Measurements from ENCODE around the gene BOD1L1. TPM values are rescaled to one million over a fixed set of nuclear protein-coding genes. Genes with fewer than 3 reads are reported as not detected.
"Not testable (repeated sequence)": the region's sequence is repeated elsewhere in the genome, so short reads cannot be mapped to it uniquely, and the experiment has no call there.

Gene BOD1L1
- polyA plus RNA-seq, 1 donor: 32.7 TPM

DNA sequence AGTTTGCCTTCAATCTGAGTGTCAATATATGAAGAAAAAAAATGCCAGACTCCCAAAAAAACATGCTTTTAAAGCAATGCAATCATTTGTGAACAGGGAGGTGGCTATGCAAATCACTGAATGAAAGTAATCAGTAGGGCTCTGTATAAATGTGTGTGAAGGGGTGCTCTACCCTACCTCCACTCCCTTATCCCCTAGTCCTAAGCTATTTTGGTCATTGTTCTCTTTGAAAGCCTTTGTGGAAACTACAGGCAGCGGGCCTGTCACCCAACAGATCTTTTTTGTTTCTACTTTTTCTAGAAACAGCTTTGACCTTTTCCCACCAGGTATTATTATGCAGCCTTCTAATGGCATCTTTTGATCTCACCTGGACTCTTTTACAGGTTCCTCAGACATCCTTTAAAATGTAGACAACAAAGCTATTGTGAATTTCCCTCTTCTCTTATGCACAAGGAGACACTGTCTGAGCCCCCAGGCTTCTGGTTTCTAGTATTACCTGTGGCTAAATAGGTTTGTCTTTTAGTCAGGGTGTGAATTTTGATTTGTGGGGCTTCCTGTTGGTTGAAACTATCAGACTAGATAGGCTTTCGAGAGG lies 9.2 kb downstream of the BOD1L1 start:
- no peak for DNase-seq (ENCODE audit: low read depth)

- DNase-seq (ENCODE audit: low read depth): no peak
Observed at GRCh38 chr4:13617801-13618200, 9.7 kb downstream of the BOD1L1 start.

GRCh38 chr4:13616597-13616996 lies 10.9 kb downstream of the BOD1L1 start:
- no peak for DNase-seq (ENCODE audit: low read depth)

DNA sequence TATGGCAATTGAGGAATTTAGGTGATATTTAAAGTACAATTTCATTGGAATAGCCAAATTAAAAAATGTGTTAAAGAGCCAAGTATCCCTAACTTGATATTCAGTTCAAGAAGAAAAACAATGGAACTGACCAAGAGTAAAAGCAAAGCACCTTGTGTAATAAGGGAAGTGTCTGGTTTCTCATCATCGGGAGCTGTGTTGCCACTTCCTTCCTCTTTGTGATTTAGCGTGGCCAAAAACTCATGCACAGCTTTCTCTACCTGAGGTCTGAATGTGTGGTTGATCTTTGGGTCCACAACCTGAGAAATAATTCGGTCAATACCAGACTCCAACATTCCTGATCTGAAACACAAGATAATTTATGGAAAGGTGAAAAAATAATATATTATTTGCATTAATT lies 12.4 kb downstream of the BOD1L1 start:
- no peak for DNase-seq (ENCODE audit: low read depth)

DNA sequence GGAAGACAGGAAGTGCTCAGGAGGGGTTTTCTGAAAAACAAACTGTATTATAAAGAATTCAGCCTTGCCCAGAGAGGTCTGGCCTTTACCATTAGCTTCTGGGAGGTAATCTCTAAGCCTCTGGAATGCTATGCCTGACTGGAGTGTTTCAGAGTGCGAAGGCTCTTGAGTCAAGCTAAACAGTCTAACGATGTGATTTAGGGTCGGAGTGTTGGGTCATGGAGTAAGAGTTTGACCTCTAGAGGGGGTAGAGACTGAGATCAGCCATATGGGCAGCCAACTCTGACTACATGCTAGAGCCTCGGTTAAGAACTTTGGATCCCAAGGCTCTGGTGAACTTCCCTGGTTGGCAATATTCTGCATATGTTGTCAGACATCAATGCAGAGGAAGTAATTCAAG lies 15.0 kb downstream of the BOD1L1 start:
- no peak for DNase-seq (ENCODE audit: low read depth)

DNA sequence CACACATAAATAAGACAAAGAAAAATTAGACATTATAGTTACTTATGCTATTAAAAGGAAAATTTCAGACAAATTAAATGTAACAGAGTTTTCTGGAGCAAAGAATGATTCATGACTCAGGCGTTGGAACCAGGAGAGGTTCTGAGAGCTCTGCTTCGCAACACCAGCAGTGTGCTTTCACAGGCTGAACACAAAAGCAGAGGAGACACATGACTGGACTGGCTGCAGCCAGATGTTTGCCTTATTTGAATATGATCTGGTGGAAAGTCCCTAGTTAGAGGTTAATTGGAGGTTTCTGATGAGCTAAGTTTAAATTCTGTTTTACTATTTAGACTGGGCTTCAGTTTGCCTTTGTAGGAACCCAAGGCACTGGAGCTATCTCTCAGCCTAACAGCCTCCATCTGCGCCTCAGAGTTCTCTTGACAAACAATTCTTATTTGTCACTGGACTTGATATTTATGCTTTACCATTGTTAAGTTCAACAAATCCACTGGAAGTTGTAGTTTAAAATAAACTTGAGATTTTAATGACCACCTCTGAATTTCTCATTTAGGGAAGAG lies 16.2 kb downstream of the BOD1L1 start:
- no peak for DNase-seq (ENCODE audit: low read depth)

DNA sequence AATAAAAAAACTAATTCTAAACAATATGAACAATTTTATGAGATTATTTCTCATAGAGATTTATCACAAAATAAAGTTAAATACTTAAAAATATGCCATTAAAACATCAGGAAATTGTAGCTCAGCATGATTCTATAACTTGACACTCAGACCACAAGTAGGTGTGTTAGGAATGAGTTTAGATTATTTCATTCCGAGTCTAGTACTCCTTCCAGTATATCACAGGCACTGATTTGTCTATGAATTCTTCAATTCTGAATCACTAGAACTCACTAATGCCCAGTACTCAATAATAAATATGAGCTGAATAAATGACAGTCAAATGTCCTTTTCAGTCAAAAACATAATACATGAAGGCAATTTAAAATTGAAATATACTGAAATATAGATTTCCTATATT lies 22.2 kb downstream of the BOD1L1 start:
- no peak for DNase-seq (ENCODE audit: low read depth)

DNA sequence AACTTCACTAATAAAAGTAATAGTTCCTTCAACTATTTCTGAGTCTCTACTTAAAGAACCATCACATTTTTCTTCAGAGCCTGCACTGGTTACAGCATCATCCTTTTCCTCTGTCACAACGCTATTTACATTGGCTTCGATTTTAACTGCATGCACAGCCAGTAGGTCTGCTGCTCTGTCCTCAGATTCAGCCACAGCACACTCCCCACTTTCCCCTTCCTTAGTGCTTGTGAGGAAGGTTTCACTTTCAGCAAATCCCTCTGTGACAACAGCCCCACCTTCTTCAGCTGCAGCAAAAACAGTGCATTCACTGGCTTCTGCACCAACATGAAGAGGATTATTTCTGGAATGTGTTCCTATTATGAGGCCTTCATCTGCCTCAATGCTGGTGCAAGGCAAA lies 25.7 kb downstream of the BOD1L1 start:
- no peak for DNase-seq (ENCODE audit: low read depth)

GRCh38 chr4:13601048-13601447 lies 26.5 kb downstream of the BOD1L1 start:
- DNase-seq (ENCODE audit: low read depth): no peak

- no peak for DNase-seq (ENCODE audit: low read depth)
Observed at GRCh38 chr4:13599159-13599558, 28.4 kb downstream of the BOD1L1 start.

DNA sequence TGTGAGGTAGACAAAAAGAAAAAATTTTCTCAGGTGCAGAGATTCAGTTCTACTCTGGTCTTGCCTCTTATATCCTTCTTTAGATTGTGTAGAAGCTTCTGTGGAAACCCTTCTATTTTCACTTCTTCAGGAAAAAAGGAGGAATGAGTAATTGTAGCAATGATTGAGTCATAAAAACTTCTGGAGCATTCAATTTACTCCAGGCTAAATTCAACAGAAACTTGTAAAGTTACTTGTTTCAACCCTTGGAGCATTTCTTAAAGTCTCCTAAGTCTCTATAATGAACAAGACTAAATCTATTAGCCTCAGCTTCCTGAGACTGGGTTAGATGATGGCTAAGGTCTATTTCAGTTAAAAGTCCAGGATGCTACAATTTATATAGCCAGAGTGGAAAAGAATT lies 29.9 kb downstream of the BOD1L1 start:
- no peak for DNase-seq (ENCODE audit: low read depth)

DNA sequence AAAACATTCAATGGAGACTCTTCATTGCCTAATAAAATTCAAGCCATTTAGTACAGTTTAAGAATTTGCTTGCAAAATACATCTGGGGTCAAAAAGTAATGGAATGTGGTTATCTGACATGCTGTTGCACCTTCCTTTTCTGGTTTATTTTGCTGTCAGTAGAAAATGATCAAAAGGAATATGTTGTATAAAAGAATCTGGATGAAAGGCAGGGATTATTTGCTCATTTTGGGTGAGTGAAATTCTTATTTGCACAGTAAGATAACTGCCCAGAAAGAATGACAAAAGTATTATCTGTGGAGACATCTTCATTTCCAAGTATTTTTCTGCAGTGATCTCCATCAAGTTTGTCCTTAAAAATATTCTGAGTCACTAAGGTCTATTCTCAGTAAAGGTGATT lies 30.4 kb downstream of the BOD1L1 start:
- no peak for DNase-seq (ENCODE audit: low read depth)

- DNase-seq (ENCODE audit: low read depth): no peak
Observed at GRCh38 chr4:13592220-13592619, 35.3 kb downstream of the BOD1L1 start.

GRCh38 chr4:13590766-13591165 lies 36.8 kb downstream of the BOD1L1 start:
- no peak for DNase-seq (ENCODE audit: low read depth)

DNA sequence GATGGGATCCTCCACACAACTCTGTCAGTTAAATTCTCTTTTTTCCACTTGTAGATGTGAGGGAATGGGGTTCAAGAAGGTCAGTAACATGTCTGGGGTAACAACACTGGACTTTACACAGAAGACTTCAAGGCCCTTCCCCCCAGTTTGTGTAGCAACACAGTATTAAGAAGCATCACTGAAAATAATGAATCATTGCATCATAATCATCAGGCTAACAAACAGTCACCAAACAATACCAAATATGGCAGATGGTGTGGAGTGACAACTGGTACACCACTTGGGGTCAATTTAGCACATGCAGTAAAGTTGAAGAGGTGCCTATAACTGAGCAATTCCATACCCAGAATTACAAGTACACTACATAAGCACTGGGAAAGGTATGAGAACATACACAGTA lies 38.6 kb downstream of the BOD1L1 start:
- DNase-seq (ENCODE audit: low read depth): no peak

DNA sequence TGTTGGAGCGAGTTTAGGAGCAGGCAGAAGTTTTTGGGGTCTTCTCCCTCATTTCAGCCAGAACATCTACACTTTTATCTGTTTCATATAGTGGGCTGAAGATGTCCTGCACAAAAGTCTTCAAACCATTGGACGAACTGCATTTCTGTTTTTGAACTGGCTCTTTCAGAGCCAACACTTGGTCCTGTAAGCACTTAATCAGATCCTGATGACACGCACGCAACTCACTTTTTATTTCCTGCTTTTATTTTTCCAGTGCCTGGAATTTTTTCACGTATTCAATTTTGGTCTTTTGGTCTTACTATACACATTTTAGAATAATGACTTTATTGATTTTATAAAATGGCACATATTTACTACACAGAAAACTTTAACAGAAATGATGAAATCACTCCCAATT lies 43.0 kb downstream of the BOD1L1 start:
- no peak for DNase-seq (ENCODE audit: low read depth)

GRCh38 chr4:13580036-13580435 lies 47.5 kb downstream of the BOD1L1 start:
- DNase-seq (ENCODE audit: low read depth): no peak

DNA sequence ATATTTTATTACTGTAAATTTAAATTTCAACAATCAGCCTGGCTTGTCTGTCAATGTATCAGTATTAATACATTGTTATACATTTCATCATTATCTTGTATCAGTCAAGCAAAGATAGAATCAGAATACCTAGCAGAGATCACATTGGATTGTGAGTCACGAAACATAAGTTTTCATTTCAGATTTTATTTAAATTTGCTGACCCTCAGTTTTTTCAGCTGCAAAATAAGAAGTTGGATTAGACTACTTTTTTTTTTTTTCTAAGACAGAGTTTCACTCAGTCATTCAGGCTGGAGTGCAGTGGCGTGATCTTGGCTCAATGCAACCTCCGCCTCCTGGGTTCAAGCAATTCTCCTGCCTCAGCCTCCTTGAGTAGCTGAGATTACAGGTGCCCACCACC lies 49.9 kb downstream of the BOD1L1 start:
- no peak for DNase-seq (ENCODE audit: low read depth)

DNA sequence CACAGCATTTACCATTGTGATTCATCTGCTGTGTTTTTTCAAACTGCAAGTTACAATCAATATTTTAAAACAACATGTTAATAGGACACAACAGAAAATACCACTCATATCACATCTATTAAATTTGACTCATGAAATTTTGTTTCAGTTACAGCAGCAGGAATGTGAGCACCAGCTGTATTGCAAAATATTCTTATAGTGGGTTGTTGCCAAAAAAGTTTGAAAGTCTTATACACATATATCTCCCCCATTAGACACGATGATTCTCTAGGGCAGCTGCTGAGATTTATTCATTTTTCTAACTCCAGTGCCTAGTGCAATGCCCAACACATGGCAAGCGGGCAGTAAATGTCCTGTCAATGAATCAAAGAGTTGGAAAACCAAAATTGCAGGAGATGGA lies 56.6 kb downstream of the BOD1L1 start:
- DNase-seq (ENCODE audit: low read depth): no peak

DNA sequence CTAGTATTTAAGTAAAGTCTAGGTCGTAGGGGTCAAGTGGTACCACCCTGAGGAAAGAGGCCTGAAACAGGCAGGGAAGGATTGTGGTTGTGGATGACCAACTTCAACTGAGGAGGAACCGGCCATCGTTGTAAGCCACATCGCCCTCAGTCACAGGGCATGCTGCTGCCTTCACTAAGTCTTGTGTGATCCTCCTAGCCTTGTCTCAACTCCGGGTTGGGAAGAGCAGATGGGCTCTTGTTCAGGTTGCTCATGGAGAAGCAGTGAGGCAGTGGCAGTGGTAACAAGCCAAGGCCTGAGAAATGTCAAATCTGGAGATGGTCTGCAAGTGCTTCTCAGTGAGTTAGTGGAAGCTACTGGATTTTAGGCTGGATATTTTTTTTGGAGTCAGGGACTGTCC lies 60.4 kb downstream of the BOD1L1 start:
- DNase-seq (ENCODE audit: low read depth): no peak

GRCh38 chr4:13562876-13563275 lies 64.6 kb downstream of the BOD1L1 start:
- no peak for DNase-seq (ENCODE audit: low read depth)

- DNase-seq (ENCODE audit: low read depth): no peak
Observed at GRCh38 chr4:13561673-13562072, 65.9 kb downstream of the BOD1L1 start.

DNA sequence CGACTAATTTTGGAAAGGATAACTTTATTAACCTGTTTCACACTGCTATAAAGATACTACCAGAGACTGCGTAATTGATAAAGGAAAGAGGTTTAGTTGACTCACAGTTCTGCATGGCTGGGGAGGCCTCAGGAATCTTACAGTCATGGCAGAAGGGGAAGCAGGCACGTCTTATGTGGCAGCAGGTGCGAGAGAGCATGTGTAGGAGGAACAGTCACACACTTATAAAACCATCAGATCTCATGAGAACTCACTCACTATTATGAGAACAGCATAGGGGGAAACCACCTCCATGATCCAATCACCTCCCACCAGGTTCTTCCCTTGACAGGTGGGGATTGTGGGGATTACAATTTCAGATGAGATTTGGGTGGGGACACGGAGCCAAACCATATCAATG lies 67.4 kb downstream of the BOD1L1 start:
- DNase-seq (ENCODE audit: low read depth): not testable (repeated sequence)

DNA sequence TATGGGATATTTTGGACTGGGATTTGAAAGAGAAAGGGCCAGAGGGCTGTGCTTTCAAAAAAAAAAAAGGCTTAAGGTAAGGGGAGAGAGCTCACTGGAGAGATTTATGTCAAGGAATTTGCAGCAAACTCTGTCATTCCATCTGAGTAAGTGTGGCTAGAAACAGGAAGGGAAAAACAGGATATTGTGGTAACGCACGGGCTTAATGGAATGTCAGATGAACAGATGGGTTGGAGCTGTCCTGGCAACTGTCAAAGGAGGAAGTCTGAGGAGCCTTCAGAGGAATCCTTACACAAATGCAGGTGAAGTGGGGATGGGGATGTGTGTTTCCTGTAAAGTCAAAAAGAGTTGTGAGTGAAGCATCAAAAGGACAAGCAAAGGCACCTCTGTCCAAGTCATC lies 68.1 kb downstream of the BOD1L1 start:
- no peak for DNase-seq (ENCODE audit: low read depth)

Data from forelimb muscle (tissue), 1 donor.